Transverse colon (tissue), 4 donors: Measurements from ENCODE around the gene IMPG2. TPM values are rescaled to one million over a fixed set of nuclear protein-coding genes. Genes with fewer than 3 reads are reported as not detected.

Experiments used
- DNase-seq: peaks from one replicate; pipeline ENCODE4 v3.0.0-alpha.2; 2019
- H3K27ac ChIP-seq, 4 donors: fragments of 200-600 bp; sonication (generic); 2 replicates each; pipeline ENCODE4 v1.5.1; 2016 to 2018; ENCODE audit warnings: inconsistent platforms in 4 of 4
- H3K27me3 ChIP-seq: fragments of 200-600 bp; sonication (generic); 2 replicates; pipeline ENCODE4 v1.5.1; 2017; ENCODE audit warnings: inconsistent platforms
- H3K36me3 ChIP-seq, 4 donors: fragments of 200-600 bp; sonication (generic); 2 replicates each; pipeline ENCODE4 v1.5.1; 2017 to 2019; ENCODE audit warnings: inconsistent platforms in 4 of 4
- H3K4me1 ChIP-seq, 4 donors: fragments of 200-600 bp; sonication (generic); 2 replicates each; pipeline ENCODE4 v1.5.1; 2017 to 2020; ENCODE audit warnings: inconsistent platforms in 4 of 4
- H3K4me3 ChIP-seq, 4 donors: fragments of 200-600 bp; sonication (generic); 1 replicate in 1 of 4; 2 replicates in 3 of 4; pipeline versions ENCODE4 v1.5.1 to v1.6.1; 2017 to 2019; ENCODE audit warnings: inconsistent platforms in 4 of 4
- H3K9me3 ChIP-seq, 2 donors: fragments of 200-600 bp; sonication (generic); 2 replicates each; pipeline ENCODE4 v1.5.1; 2017 to 2019; ENCODE audit warnings: inconsistent platforms in 2 of 2
- EP300 ChIP-seq: sonication (generic); formaldehyde crosslinking; IDR thresholded peaks from one replicate; pipeline ENCODE4 v1.6.1; 2017; ENCODE audit warnings: antibody characterized with exemption, low read depth
- POLR2A ChIP-seq: fragments of 450-650 bp; IDR thresholded peaks from one replicate; pipeline ENCODE4 v1.6.1; 2016; ENCODE audit warnings: antibody characterized with exemption, mild to moderate bottlenecking, moderate library complexity
- POLR2AphosphoS5 ChIP-seq, 3 donors: sonication (generic); formaldehyde crosslinking; IDR thresholded peaks; one replicate each; pipeline ENCODE4 v1.6.1; 2016; ENCODE audit warnings: antibody characterized with exemption in 3 of 3
- WGBS, 2 donors: methylation state at CpG; one replicate each; pipeline ENCODE4 v1.1.5; 2018; ENCODE audit warnings: low coverage in 1 of 2; 5-methylcytosine and 5-hydroxymethylcytosine counted together
- in situ Hi-C, 4 donors: fragments of 200-750 bp; cut with MboI; loops; one replicate each; pipeline versions ENCODE4 v1.15.0 to v1.15.1; 2017; ENCODE audit warnings: low sequenced_read_pairs in 3 of 4, low pct_ligation_motif_present in 1 of 4, low pct_unique_long_range_greater_than_20kb in 1 of 4
- intact Hi-C: fragments of 100-400 bp; cut with DNase I; formaldehyde crosslinking; loops from one replicate; pipeline ENCODE4 v1.15.1; 2023; ENCODE audit warnings: low total_unique reads
- total RNA-seq, 4 donors: library from RNA; depleted of rRNA; stranded (reverse); fragments of >200 nt; gene quantifications; one replicate each; pipeline ENCODE4 v1.1.0, GENCODE V29; 2016
- TF ChIP-seq, protein P1 (sequence below), 5 experiments: fragments of 200-600 bp in 3 of 5; fragments of 450-650 bp in 2 of 5; sonication (generic) in 3 of 5; IDR thresholded peaks; 1 replicate in 2 of 5; 2 replicates in 3 of 5; pipeline ENCODE4 v1.5.1; 2016 to 2017; ENCODE audit warnings: antibody characterized with exemption in 5 of 5, inconsistent platforms in 3 of 5, mild to moderate bottlenecking in 2 of 5, moderate library complexity in 1 of 5

IMPG2 gene
- total RNA-seq, 4 donors from 2014 or later, result 0.14 to 0.37 (median 0.32) TPM; not detected in 1

DNA sequence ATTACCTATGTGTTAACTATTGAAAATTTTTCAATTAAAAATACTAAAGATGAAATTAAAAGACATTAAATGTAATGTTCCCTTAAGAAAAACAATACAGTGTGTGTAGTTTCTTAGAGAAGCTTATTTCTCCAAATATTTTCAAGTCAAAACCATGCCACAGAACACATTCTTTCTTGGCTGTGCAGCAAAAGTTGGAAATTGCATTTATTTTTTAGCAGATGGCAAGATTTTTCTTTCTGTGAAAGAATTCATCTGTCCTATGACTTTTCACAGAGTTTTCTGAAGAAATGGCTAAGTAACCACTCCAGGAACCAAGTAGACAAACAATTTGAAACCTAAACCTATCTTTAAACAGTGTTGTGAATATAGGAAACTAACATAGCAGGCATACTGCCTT lies 47.2 kb downstream of the IMPG2 start:
- no peaks in the 10 kb centered on the region for H3K27me3 ChIP-seq
- no peak for DNase-seq
- no peaks in the 10 kb centered on the region for H3K4me1 ChIP-seq
- H3K9me3 ChIP-seq, result no peaks in the 10 kb centered on the region
- intact Hi-C loops (no loop called here), in situ Hi-C loops (no loop called here)
- no peaks in the 10 kb centered on the region for H3K36me3 ChIP-seq
- TF ChIP-seq, protein P1, sequence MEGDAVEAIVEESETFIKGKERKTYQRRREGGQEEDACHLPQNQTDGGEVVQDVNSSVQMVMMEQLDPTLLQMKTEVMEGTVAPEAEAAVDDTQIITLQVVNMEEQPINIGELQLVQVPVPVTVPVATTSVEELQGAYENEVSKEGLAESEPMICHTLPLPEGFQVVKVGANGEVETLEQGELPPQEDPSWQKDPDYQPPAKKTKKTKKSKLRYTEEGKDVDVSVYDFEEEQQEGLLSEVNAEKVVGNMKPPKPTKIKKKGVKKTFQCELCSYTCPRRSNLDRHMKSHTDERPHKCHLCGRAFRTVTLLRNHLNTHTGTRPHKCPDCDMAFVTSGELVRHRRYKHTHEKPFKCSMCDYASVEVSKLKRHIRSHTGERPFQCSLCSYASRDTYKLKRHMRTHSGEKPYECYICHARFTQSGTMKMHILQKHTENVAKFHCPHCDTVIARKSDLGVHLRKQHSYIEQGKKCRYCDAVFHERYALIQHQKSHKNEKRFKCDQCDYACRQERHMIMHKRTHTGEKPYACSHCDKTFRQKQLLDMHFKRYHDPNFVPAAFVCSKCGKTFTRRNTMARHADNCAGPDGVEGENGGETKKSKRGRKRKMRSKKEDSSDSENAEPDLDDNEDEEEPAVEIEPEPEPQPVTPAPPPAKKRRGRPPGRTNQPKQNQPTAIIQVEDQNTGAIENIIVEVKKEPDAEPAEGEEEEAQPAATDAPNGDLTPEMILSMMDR (IDR thresholded peaks at IDR 0.05), result no peak
- TF ChIP-seq POLR2AphosphoS5 (IDR thresholded peaks at IDR 0.05) (no peak), EP300 (no peak), POLR2A (no peak)
- H3K4me3 ChIP-seq, result no peak overlapping the region
- no peak overlapping the region for H3K27ac ChIP-seq

DNA sequence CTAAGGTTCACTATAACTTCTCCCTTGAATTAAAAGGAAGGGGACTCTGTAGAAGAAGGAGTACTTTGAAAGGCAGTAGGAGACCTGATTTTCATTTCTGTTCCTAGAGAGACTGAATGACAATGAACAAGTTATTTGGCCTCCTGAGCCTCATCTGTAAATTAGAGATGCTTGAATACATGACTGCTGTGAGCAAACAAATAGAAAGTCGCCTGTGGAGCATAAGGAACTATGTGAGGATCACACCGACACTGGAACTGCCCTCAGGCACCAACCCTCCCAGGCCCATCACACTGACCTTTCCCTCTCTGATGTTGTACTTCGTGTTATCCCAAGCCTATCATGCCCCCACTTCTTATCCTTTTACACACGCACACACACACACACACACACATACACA lies 48.6 kb downstream of the IMPG2 start:
- Histone ChIP-seq H3K27ac (no peak overlapping the region), H3K27me3 (no peaks in the 10 kb centered on the region), H3K4me1 (no peaks in the 10 kb centered on the region), H3K4me3 (no peak overlapping the region), H3K9me3 (no peaks in the 10 kb centered on the region), H3K36me3 (no peaks in the 10 kb centered on the region)
- in situ Hi-C loops (no loop called here), intact Hi-C loops (no loop called here)
- no peak for TF ChIP-seq POLR2AphosphoS5 (IDR thresholded peaks at IDR 0.05)
- no peak for TF ChIP-seq POLR2A
- no peak for TF ChIP-seq EP300
- TF ChIP-seq, protein P1 (IDR thresholded peaks at IDR 0.05), result no peak
- DNase-seq, result no peak
- WGBS, 2 donors, result 68 to 82% methylated on average over 4 of the region's 4 CpGs

DNA sequence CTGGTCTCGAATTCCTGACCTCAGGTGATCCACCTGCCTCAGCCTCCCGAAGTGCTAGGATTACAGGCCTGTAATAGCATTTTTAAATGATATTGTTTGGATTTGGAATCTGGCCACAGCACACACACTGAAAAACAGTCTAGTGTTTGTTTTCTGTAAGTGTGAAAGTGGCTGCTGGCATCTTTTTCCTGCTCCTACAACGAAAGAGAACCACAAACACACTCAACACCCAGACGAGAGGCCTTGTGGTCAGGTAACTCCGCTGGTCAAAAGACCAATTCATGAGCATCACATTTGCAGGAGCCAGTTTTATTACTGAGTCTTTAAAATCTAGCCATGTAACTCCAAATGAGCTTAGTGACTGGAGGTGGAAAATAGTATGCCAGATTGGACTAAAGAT lies 50.2 kb downstream of the IMPG2 start:
- no peaks in the 10 kb centered on the region for H3K36me3 ChIP-seq
- TF ChIP-seq POLR2A, result no peak
- no peak for TF ChIP-seq EP300
- no peak for TF ChIP-seq POLR2AphosphoS5 (IDR thresholded peaks at IDR 0.05)
- TF ChIP-seq, protein P1 (IDR thresholded peaks at IDR 0.05), result no peak
- no peak overlapping the region for H3K27ac ChIP-seq
- intact Hi-C loops (no loop called here), in situ Hi-C loops (no loop called here)
- H3K4me1 ChIP-seq, result no peaks in the 10 kb centered on the region
- no peak overlapping the region for H3K4me3 ChIP-seq
- DNase-seq, result no peak
- H3K27me3 ChIP-seq, result no peaks in the 10 kb centered on the region
- WGBS, 2 donors, result 68 to 100% methylated on average over 1 to 5 of the region's 5 CpGs
- no peaks in the 10 kb centered on the region for H3K9me3 ChIP-seq

DNA sequence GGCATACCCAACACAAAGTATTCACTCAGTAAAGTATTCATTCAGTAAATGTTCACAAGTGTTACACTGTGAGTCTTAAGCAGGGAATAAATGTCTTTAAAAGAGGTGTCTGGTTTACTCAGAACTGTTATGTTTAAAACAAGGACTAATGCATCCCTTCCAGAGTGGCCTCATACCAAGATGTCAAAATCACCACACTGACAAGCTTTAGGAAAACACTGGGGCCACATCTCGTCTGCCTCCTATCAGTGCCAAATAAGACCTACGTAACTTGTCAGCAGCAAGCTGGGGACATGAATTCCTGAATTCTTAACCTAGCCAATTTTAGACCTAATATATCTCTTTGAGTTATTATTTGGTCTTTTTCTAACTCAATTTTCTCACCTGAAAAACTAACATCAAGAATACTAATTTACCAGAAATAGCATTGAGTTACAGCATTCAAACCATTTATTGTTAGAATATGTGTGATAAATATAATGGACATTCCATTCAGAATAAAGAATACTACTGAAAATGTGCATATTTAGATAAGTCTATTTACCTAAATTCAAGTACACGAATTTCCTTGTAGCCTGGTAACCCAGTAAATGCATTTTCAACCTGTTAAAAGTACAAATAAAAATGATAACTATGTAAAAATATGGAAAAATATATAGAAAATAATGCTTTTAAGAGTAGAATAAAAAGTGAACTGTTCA lies 51.3 kb downstream of the IMPG2 start:
- Histone ChIP-seq H3K4me3 (no peak overlapping the region), H3K27ac (no peak overlapping the region), H3K4me1 (no peaks in the 10 kb centered on the region), H3K27me3 (no peaks in the 10 kb centered on the region), H3K9me3 (no peaks in the 10 kb centered on the region), H3K36me3 (no peaks in the 10 kb centered on the region)
- in situ Hi-C loops (no loop called here), intact Hi-C loops (no loop called here)
- DNase-seq, result no peak
- WGBS, 2 donors, result 62 to 76% methylated on average over 2 to 3 of the region's 3 CpGs
- no peak for TF ChIP-seq POLR2AphosphoS5 (IDR thresholded peaks at IDR 0.05)

DNA sequence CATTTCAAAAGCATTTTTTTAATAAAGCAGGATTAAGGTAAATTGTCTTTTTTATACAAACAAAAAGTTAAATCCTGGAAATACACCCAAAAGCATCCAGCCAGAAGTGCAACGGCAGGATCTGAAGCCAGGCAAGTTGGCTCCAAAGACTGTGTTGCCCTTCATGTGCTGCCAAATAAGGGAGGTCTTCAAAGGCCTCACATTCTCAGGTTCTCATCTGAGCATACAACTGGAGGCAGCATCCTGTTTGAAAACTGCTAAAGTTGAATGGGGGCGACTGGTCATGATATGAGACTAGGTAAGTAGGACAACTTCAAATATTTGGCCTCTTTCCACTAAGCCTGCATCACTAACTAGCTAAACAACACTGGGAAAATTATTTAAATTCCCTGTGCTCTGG lies 52.2 kb downstream of the IMPG2 start:
- intact Hi-C loops (no loop called here), in situ Hi-C loops (no loop called here)

More for the DNA sequence above, 52.2 kb downstream of the IMPG2 start:
- Histone ChIP-seq H3K27me3 (no peaks in the 10 kb centered on the region), H3K36me3 (no peaks in the 10 kb centered on the region), H3K4me3 (no peak overlapping the region), H3K9me3 (no peaks in the 10 kb centered on the region), H3K27ac (no peak overlapping the region), H3K4me1 (no peaks in the 10 kb centered on the region)
- 50 to 88% methylated on average over 1 to 2 of the region's 2 CpGs for WGBS, 2 donors
- TF ChIP-seq, protein P1 (IDR thresholded peaks at IDR 0.05), result no peak
- TF ChIP-seq EP300 (no peak), POLR2AphosphoS5 (IDR thresholded peaks at IDR 0.05) (no peak), POLR2A (no peak)
- DNase-seq, result no peak
